ENCODE data around the gene AKAP5. TPM values are rescaled to one million over a fixed set of nuclear protein-coding genes. Genes with fewer than 3 reads are reported as not detected.

Gene AKAP5
- total RNA-seq, 1 donor from 2014 or later: 0.15 TPM

- H3K36me3 Mint-ChIP-seq (ENCODE audit: unreplicated experiment): no peaks in the 10 kb centered on the region
- TF ChIP-seq, protein P1, sequence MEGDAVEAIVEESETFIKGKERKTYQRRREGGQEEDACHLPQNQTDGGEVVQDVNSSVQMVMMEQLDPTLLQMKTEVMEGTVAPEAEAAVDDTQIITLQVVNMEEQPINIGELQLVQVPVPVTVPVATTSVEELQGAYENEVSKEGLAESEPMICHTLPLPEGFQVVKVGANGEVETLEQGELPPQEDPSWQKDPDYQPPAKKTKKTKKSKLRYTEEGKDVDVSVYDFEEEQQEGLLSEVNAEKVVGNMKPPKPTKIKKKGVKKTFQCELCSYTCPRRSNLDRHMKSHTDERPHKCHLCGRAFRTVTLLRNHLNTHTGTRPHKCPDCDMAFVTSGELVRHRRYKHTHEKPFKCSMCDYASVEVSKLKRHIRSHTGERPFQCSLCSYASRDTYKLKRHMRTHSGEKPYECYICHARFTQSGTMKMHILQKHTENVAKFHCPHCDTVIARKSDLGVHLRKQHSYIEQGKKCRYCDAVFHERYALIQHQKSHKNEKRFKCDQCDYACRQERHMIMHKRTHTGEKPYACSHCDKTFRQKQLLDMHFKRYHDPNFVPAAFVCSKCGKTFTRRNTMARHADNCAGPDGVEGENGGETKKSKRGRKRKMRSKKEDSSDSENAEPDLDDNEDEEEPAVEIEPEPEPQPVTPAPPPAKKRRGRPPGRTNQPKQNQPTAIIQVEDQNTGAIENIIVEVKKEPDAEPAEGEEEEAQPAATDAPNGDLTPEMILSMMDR (IDR thresholded peaks at IDR 0.05; ENCODE audit: partially characterized antibody, unreplicated experiment): no peak
- H3K4me3 Mint-ChIP-seq (ENCODE audit: unreplicated experiment): peak within 1 kb of the TSS; percentile 96
- H3K4me1 Mint-ChIP-seq (ENCODE audit: low read depth, unreplicated experiment): peaks cover 30% of the 10 kb centered on the region
- peaks cover 14% of the 10 kb centered on the region for H3K9me3 Mint-ChIP-seq (ENCODE audit: unreplicated experiment)
- peak; percentile 97 for DNase-seq
- peaks cover 13% of the 10 kb centered on the region for H3K27me3 Mint-ChIP-seq (ENCODE audit: unreplicated experiment)
- peak within 1 kb of the TSS; percentile 95 for H3K27ac Mint-ChIP-seq (ENCODE audit: unreplicated experiment)
Measured at GRCh38 chr14:64503434-64504309, 38.4 kb downstream of the AKAP5 start, which contains the start of gene ZBTB25. ZBTB25 (minus strand) TSS chr14:64503838; CDS start chr14:64490533, 13,305 bp downstream.

DNA sequence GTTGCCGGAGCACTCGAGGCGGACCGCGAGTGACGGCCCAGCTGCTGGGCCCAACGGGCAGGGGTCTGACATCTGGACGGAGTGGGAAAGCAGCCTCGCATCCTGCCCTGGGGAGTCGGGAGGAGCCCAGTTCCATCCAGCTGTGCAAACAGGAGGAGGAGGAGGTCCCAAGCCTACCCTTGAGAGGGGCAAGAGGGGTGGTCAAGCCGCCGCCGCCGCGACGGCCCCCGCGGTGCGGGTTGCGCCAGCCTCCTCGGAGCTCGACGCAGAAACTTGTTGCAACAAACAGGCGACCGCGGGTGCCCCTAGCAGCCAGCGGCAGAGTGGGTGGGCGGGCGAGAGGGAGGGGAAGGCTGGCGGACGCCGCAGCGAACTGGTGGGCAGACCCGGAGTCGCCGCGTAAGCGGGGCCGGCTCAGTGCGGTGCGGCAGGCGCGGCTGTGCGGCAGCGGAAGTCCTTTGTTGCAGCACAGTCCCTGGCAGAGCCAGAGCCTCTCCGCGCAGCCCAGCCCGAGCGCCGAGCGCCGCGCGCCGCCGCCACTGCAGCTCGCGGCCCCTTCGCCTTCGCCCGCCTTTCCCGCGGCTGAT, 39.1 kb downstream of the AKAP5 start, which contains the start of gene ZBTB1:
TSS of gene ZBTB1 (plus strand) at position 461 of the 587 bp plus-strand sequence. CDS start 16,735 bp downstream, outside the sequence.
- Mint-ChIP-seq H3K4me1 (ENCODE audit: low read depth, unreplicated experiment) (peaks cover 30% of the 10 kb centered on the region), H3K27ac (ENCODE audit: unreplicated experiment) (peak within 1 kb of the TSS; percentile 97), H3K9me3 (ENCODE audit: unreplicated experiment) (peaks cover 14% of the 10 kb centered on the region), H3K4me3 (ENCODE audit: unreplicated experiment) (peak within 1 kb of the TSS; percentile 94), H3K36me3 (ENCODE audit: unreplicated experiment) (no peaks in the 10 kb centered on the region), H3K27me3 (ENCODE audit: unreplicated experiment) (peaks cover 13% of the 10 kb centered on the region)
- TF ChIP-seq, protein P1 (IDR thresholded peaks at IDR 0.05; ENCODE audit: partially characterized antibody, unreplicated experiment): no peak
- DNase-seq: peak; percentile 85

DNA sequence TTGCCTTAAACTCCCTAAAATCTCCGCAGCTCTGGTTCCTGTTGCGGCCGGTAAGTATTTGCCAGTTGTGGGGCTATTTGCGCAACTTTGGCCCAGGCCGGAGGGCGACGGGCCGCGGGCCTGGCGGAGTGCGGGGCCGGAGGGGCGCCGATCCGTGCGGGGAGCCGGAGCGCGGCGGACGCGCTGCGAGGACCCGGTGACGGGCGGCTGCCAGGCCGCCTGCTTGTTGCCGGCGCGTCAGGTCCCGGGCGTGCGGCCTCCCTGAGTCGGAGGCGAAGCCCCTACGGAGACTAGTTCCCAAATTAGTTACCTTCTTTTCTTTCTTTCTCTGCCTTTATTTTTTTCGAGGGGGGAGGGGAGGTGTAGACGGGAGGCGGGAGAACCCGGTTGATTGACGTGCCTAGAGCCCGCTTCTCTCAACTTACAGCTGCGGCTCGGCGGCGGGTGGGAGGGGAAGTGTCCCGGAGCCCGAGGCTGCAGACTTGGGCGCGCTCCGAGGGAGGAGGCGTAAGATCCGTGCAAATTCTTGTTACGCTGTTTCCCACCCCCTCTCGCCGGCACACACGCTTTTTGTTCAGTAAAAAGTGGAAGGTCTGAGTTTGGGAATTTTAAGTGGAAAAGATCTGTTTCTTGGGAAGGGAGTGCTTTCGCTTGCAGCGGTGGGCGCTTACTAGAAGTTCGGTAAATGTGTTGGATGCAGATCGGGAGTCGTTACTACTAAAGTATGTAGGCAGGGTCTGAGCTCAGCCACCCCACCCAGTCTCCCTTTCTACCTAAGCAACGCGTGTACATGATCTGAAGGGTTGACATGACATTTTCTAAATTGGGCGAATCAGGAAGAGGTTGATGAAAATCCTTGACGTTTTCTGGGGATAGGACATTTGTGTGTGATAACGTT, 39.8 kb downstream of the AKAP5 start:
- H3K4me1 Mint-ChIP-seq (ENCODE audit: low read depth, unreplicated experiment): peaks cover 30% of the 10 kb centered on the region
- TF ChIP-seq, protein P1 (IDR thresholded peaks at IDR 0.05; ENCODE audit: partially characterized antibody, unreplicated experiment): no peak
- no peaks in the 10 kb centered on the region for H3K36me3 Mint-ChIP-seq (ENCODE audit: unreplicated experiment)
- peak; percentile 82 for DNase-seq
- H3K9me3 Mint-ChIP-seq (ENCODE audit: unreplicated experiment): peaks cover 14% of the 10 kb centered on the region
- H3K27ac Mint-ChIP-seq (ENCODE audit: unreplicated experiment): peak overlapping the region; percentile 97
- peak overlapping the region; percentile 94 for H3K4me3 Mint-ChIP-seq (ENCODE audit: unreplicated experiment)
- peaks cover 13% of the 10 kb centered on the region for H3K27me3 Mint-ChIP-seq (ENCODE audit: unreplicated experiment)

DNA sequence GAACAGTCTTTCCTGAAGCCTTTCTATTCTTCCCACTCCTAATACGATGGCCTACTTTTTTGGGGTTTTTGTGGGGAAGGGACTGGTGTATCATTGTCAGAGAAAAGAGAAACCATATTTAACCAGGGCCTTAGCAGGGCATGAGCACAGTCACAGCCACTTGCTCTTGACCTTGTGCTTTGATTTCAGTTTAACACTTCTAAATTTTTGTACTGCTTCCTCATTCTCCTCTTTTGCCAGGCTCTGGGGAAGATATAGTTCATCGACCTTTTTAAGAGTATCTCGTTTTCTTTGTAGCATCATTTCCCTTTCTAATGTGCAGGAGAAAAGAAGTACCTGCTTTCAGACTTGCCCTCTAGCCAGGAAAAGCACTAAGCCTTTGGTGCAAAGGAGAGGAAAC, 41.4 kb downstream of the AKAP5 start:
- no peaks in the 10 kb centered on the region for H3K36me3 Mint-ChIP-seq (ENCODE audit: unreplicated experiment)
- H3K27me3 Mint-ChIP-seq (ENCODE audit: unreplicated experiment): peaks cover 13% of the 10 kb centered on the region
- peaks cover 36% of the 10 kb centered on the region for H3K4me1 Mint-ChIP-seq (ENCODE audit: low read depth, unreplicated experiment)
- H3K9me3 Mint-ChIP-seq (ENCODE audit: unreplicated experiment): peaks cover 14% of the 10 kb centered on the region
- TF ChIP-seq, protein P1 (IDR thresholded peaks at IDR 0.05; ENCODE audit: partially characterized antibody, unreplicated experiment): no peak
- H3K4me3 Mint-ChIP-seq (ENCODE audit: unreplicated experiment): peak overlapping the region; percentile 74
- no peak overlapping the region for H3K27ac Mint-ChIP-seq (ENCODE audit: unreplicated experiment)
- no peak for DNase-seq

Data from glutamatergic neuron (in vitro differentiated cells).